BE2C (cell line): ENCODE results near the gene HES5.

Experiments used
- DNase-seq: peaks from one replicate; pipeline ENCODE4 v3.0.0-alpha.2; 2020
- H3K27me3 ChIP-seq: fragments of 250-450 bp; sonication (Bioruptor Pico); 2 replicates; pipeline ENCODE4 v1.5.1; 2020; ENCODE audit warnings: mild to moderate bottlenecking
- H3K36me3 ChIP-seq: fragments of 250-450 bp; sonication (Bioruptor Pico); 2 replicates; pipeline ENCODE4 v1.5.1; 2020; ENCODE audit warnings: mild to moderate bottlenecking
- H3K4me1 ChIP-seq: fragments of 250-450 bp; sonication (Bioruptor Pico); 2 replicates; pipeline ENCODE4 v1.5.1; 2020
- H3K4me3 ChIP-seq: 2 replicates; pipeline ENCODE4 v1.5.1; 2011; ENCODE audit warnings: low read depth, low read length
- H3K9me3 ChIP-seq: fragments of 250-450 bp; sonication (Bioruptor Pico); 2 replicates; pipeline ENCODE4 v1.5.1; 2020
- TF ChIP-seq, protein P1 (sequence below): IDR thresholded peaks from 2 replicates; pipeline ENCODE4 v1.5.1; 2012; ENCODE audit warnings: mild to moderate bottlenecking, low read depth, low read length

HES5 gene

GRCh38 chr1:2522230-2522629 is 7.8 kb downstream of the HES5 start:
- H3K9me3 ChIP-seq = no peaks in the 10 kb centered on the region
- TF ChIP-seq, protein P1, sequence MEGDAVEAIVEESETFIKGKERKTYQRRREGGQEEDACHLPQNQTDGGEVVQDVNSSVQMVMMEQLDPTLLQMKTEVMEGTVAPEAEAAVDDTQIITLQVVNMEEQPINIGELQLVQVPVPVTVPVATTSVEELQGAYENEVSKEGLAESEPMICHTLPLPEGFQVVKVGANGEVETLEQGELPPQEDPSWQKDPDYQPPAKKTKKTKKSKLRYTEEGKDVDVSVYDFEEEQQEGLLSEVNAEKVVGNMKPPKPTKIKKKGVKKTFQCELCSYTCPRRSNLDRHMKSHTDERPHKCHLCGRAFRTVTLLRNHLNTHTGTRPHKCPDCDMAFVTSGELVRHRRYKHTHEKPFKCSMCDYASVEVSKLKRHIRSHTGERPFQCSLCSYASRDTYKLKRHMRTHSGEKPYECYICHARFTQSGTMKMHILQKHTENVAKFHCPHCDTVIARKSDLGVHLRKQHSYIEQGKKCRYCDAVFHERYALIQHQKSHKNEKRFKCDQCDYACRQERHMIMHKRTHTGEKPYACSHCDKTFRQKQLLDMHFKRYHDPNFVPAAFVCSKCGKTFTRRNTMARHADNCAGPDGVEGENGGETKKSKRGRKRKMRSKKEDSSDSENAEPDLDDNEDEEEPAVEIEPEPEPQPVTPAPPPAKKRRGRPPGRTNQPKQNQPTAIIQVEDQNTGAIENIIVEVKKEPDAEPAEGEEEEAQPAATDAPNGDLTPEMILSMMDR = no peak
- DNase-seq = no peak
- no peak overlapping the region for H3K4me3 ChIP-seq
- peaks cover 4% of the 10 kb centered on the region; the same call in 1 of the 2 replicates for H3K4me1 ChIP-seq
- H3K36me3 ChIP-seq = peaks cover 21% of the 10 kb centered on the region
- H3K27me3 ChIP-seq = no peaks in the 10 kb centered on the region

GRCh38 chr1:2520806-2521205 is 9.3 kb downstream of the HES5 start:
- TF ChIP-seq, protein P1 = no peak
- no peak for DNase-seq
- H3K9me3 ChIP-seq = no peaks in the 10 kb centered on the region
- H3K4me1 ChIP-seq = no peaks in the 10 kb centered on the region
- no peaks in the 10 kb centered on the region for H3K27me3 ChIP-seq
- H3K36me3 ChIP-seq = peaks cover 25% of the 10 kb centered on the region
- H3K4me3 ChIP-seq = no peak overlapping the region

- peaks cover 25% of the 10 kb centered on the region for H3K36me3 ChIP-seq
- no peaks in the 10 kb centered on the region for H3K4me1 ChIP-seq
- H3K4me3 ChIP-seq = no peak overlapping the region
- TF ChIP-seq, protein P1 = no peak
- H3K9me3 ChIP-seq = no peaks in the 10 kb centered on the region
- H3K27me3 ChIP-seq = no peaks in the 10 kb centered on the region
- no peak for DNase-seq
Measured at GRCh38 chr1:2520206-2520605, 9.9 kb downstream of the HES5 start.

GRCh38 chr1:2519729-2520128 is 10.3 kb downstream of the HES5 start:
- DNase-seq = no peak
- H3K4me1 ChIP-seq = no peaks in the 10 kb centered on the region
- H3K9me3 ChIP-seq = no peaks in the 10 kb centered on the region
- H3K4me3 ChIP-seq = no peak overlapping the region
- TF ChIP-seq, protein P1 = no peak
- no peaks in the 10 kb centered on the region for H3K27me3 ChIP-seq
- H3K36me3 ChIP-seq = peaks cover 25% of the 10 kb centered on the region

DNA sequence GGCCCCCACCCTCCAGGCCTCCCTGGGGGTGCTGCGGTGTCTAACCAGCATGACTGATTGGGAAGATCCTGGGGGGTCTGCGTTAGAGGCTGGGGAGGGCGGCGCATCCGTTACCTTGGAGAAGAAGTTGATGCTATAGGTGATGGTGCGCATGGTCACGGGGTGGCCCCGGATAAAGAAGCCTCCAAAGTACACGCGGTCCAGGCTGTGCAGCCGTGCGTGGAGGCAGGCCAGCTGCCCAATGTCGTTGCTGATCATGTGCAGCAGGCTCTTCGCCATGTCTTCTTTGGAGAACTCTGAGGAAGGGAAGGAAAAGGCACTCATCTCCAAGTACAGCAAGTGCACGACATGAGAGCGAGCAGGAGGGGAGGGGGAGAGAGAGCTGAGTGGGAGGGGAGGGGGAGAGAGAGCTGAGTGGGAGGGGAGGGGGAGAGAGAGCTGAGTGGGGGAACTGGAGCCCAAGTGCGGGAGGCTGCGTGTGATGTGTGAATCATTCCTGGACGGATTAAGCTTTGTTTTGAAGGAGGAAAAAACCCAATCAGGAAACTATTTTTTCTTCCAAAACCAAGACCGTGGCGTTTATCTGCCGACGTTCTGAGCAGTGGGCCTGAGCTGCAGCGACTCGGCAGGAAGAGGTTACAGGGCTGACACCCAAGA is 10.9 kb downstream of the HES5 start:
- Histone ChIP-seq H3K36me3 (peaks cover 25% of the 10 kb centered on the region), H3K27me3 (no peaks in the 10 kb centered on the region), H3K4me3 (no peak overlapping the region), H3K4me1 (no peaks in the 10 kb centered on the region), H3K9me3 (no peaks in the 10 kb centered on the region)
- TF ChIP-seq, protein P1 = no peak
- DNase-seq = no peak

- no peak for DNase-seq
- H3K4me1 ChIP-seq = no peaks in the 10 kb centered on the region
- no peaks in the 10 kb centered on the region for H3K9me3 ChIP-seq
- H3K36me3 ChIP-seq = peaks cover 31% of the 10 kb centered on the region
- no peak overlapping the region for H3K4me3 ChIP-seq
- TF ChIP-seq, protein P1 = no peak
- H3K27me3 ChIP-seq = no peaks in the 10 kb centered on the region
Measured at GRCh38 chr1:2518528-2518927, 11.5 kb downstream of the HES5 start.
